SH-SY5Y (cell line): ENCODE measurements around the gene C1orf105.

Experiments
- GATA2 ChIP-seq: IDR thresholded peaks from 2 replicates; pipeline ENCODE4 v1.6.1; 2011; ENCODE audit warnings: mild to moderate bottlenecking, low read depth, low read length
- GATA3 ChIP-seq: IDR thresholded peaks from 2 replicates; pipeline ENCODE4 v1.6.1; 2011; ENCODE audit warnings: low read depth, mild to moderate bottlenecking, low read length, moderate library complexity

Gene C1orf105

GRCh38 chr1:172431721-172432192, 11.3 kb downstream of the C1orf105 start:
- TF ChIP-seq GATA2 (no peak), GATA3 (no peak)

- TF ChIP-seq GATA2 (no peak), GATA3 (no peak)
These were observed 21.9 kb downstream of the C1orf105 start for GRCh38 chr1:172442404-172442803.

GRCh38 chr1:172442843-172443565, 22.5 kb downstream of the C1orf105 start:
- no peak for TF ChIP-seq GATA3

GRCh38 chr1:172443666-172444453, 23.4 kb downstream of the C1orf105 start, which contains the start of gene PIGC:
TSS of gene PIGC (minus strand) at chr1:172444069. CDS start at chr1:172442622, 1,447 bp downstream.
- TF ChIP-seq GATA2 (peak; percentile 52), GATA3 (no peak)

- TF ChIP-seq GATA2, result no peak
- TF ChIP-seq GATA3, result no peak
These were observed 26.1 kb downstream of the C1orf105 start for GRCh38 chr1:172446547-172446946.

- TF ChIP-seq GATA2, result no peak
- no peak for TF ChIP-seq GATA3
These were observed 27.2 kb downstream of the C1orf105 start for GRCh38 chr1:172447641-172448040.

GRCh38 chr1:172448995-172449584, 28.6 kb downstream of the C1orf105 start:
- no peak for TF ChIP-seq GATA2
- TF ChIP-seq GATA3, result no peak

- TF ChIP-seq GATA3, result no peak
- TF ChIP-seq GATA2, result no peak
These were observed 29.4 kb downstream of the C1orf105 start for GRCh38 chr1:172449585-172450523.

- no peak for TF ChIP-seq GATA2
- no peak for TF ChIP-seq GATA3
These were observed 30.0 kb downstream of the C1orf105 start for GRCh38 chr1:172450524-172450885.

- TF ChIP-seq GATA3, result no peak
- TF ChIP-seq GATA2, result no peak
These were observed 30.5 kb downstream of the C1orf105 start for GRCh38 chr1:172451002-172451443.

- no peak for TF ChIP-seq GATA2
- TF ChIP-seq GATA3, result no peak
These were observed 32.2 kb downstream of the C1orf105 start for GRCh38 chr1:172452536-172453152.

- no peak for TF ChIP-seq GATA2
- no peak for TF ChIP-seq GATA3
These were observed 32.7 kb downstream of the C1orf105 start for GRCh38 chr1:172453153-172453545.

GRCh38 chr1:172453607-172454006, 33.1 kb downstream of the C1orf105 start:
- TF ChIP-seq GATA2 (no peak), GATA3 (no peak)
